Esophagus muscularis mucosa (tissue), 4 donors: ENCODE measurements around the gene ZNF440. TPM values are rescaled to one million over a fixed set of nuclear protein-coding genes. Genes with fewer than 3 reads are reported as not detected.
"Not testable (repeated sequence)": the region's sequence is repeated elsewhere in the genome, so short reads cannot be mapped to it uniquely, and the experiment has no call there.

Source experiments
- DNase-seq: peaks from one replicate; pipeline ENCODE4 v3.0.0-alpha.2; 2017; ENCODE audit errors: extremely low spot score
- H3K27ac ChIP-seq, 4 donors: fragments of 200-600 bp; sonication (generic); replicated peaks in 1 of 4; 1 replicate in 3 of 4; 2 replicates in 1 of 4; pipeline ENCODE4 v1.5.1; 2016 to 2019; ENCODE audit warnings: mild to moderate bottlenecking in 1 of 4
- H3K27me3 ChIP-seq, 4 donors: fragments of 200-600 bp; sonication (generic); one replicate each; pipeline versions ENCODE4 v1.5.1 to v1.6.0; 2016 to 2019
- H3K36me3 ChIP-seq, 4 donors: fragments of 200-600 bp; sonication (generic); one replicate each; pipeline ENCODE4 v1.5.1; 2016 to 2019
- H3K4me1 ChIP-seq, 4 donors: fragments of 200-600 bp; sonication (generic); one replicate each; pipeline ENCODE4 v1.5.1; 2016 to 2019
- H3K4me3 ChIP-seq, 4 donors: fragments of 200-600 bp; sonication (generic); 1 replicate in 2 of 4; 2 replicates in 2 of 4; pipeline ENCODE4 v1.5.1; 2016 to 2019; ENCODE audit warnings: mild to moderate bottlenecking in 4 of 4, moderate library complexity in 1 of 4
- H3K9me3 ChIP-seq, 4 donors: fragments of 200-600 bp; sonication (generic); 1 replicate in 3 of 4; 2 replicates in 1 of 4; pipeline ENCODE4 v1.5.1; 2016 to 2019
- EP300 ChIP-seq: sonication (generic); formaldehyde crosslinking; IDR thresholded peaks from one replicate; pipeline ENCODE4 v1.6.1; 2017; ENCODE audit warnings: antibody characterized with exemption
- POLR2A ChIP-seq: fragments of 450-650 bp; IDR thresholded peaks from one replicate; pipeline ENCODE4 v1.6.1; 2017; ENCODE audit warnings: antibody characterized with exemption, moderate library complexity, mild to moderate bottlenecking, low read depth
- POLR2AphosphoS5 ChIP-seq, 2 donors: sonication (generic); formaldehyde crosslinking; IDR thresholded peaks; one replicate each; pipeline ENCODE4 v1.6.1; 2017; ENCODE audit warnings: antibody characterized with exemption in 2 of 2
- WGBS: methylation state at CpG from one replicate; pipeline ENCODE4 v1.1.5; 2018; 5-methylcytosine and 5-hydroxymethylcytosine counted together
- intact Hi-C: fragments of 100-400 bp; cut with DNase I; formaldehyde crosslinking; loops from one replicate; pipeline ENCODE4 v1.15.1; 2023
- total RNA-seq, 4 donors: library from RNA; depleted of rRNA; stranded (reverse); fragments of >200 nt; gene quantifications; one replicate each; pipeline versions ENCODE4 v1.1.0 to v1.2.1, GENCODE V29; 2016
- TF ChIP-seq, protein P1 (sequence below), 3 experiments: fragments of 200-600 bp in 2 of 3; fragments of 450-650 bp in 1 of 3; sonication (generic) in 2 of 3; IDR thresholded peaks; one replicate each; pipeline ENCODE4 v1.5.1; 2017 to 2019; ENCODE audit warnings: antibody characterized with exemption in 3 of 3, mild to moderate bottlenecking in 2 of 3, moderate library complexity in 1 of 3

Gene ZNF440
- total RNA-seq, 4 donors from 2014 or later, result 5.5 to 6.9 (median 6.3) TPM

GRCh38 chr19:11821474-11822109 lies 7.5 kb downstream of the ZNF440 start:
- Histone ChIP-seq H3K4me3 (no peak overlapping the region), H3K27ac (no peak overlapping the region), H3K36me3 (peaks cover 0 to 30% (median 8%) of the 10 kb centered on the region in 4 donors), H3K27me3 (no peaks in the 10 kb centered on the region), H3K9me3 (no peaks in the 10 kb centered on the region), H3K4me1 (peaks cover 0 to 2% (median 0%) of the 10 kb centered on the region in 4 donors)
- TF ChIP-seq EP300 (no peak), POLR2A (no peak), POLR2AphosphoS5 (IDR thresholded peaks at IDR 0.05) (no peak)
- TF ChIP-seq, protein P1, sequence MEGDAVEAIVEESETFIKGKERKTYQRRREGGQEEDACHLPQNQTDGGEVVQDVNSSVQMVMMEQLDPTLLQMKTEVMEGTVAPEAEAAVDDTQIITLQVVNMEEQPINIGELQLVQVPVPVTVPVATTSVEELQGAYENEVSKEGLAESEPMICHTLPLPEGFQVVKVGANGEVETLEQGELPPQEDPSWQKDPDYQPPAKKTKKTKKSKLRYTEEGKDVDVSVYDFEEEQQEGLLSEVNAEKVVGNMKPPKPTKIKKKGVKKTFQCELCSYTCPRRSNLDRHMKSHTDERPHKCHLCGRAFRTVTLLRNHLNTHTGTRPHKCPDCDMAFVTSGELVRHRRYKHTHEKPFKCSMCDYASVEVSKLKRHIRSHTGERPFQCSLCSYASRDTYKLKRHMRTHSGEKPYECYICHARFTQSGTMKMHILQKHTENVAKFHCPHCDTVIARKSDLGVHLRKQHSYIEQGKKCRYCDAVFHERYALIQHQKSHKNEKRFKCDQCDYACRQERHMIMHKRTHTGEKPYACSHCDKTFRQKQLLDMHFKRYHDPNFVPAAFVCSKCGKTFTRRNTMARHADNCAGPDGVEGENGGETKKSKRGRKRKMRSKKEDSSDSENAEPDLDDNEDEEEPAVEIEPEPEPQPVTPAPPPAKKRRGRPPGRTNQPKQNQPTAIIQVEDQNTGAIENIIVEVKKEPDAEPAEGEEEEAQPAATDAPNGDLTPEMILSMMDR (IDR thresholded peaks at IDR 0.05), result no peak
- WGBS, result 71% methylated on average over 5 of the region's 5 CpGs
- DNase-seq, result no peak
- intact Hi-C loops, result no loop called here

- Histone ChIP-seq H3K9me3 (peaks cover 5 to 34% (median 26%) of the 10 kb centered on the region in 4 donors), H3K36me3 (peaks cover 23 to 57% (median 37%) of the 10 kb centered on the region in 4 donors)
- intact Hi-C loops, H3K27ac ChIP-seq, H3K4me3 ChIP-seq, H3K27me3 ChIP-seq, DNase-seq, H3K4me1 ChIP-seq: not testable (repeated sequence)
- WGBS, result 96% methylated on average over 7 of the region's 7 CpGs
Measured at GRCh38 chr19:11828957-11829876, 15.1 kb downstream of the ZNF440 start.

DNA sequence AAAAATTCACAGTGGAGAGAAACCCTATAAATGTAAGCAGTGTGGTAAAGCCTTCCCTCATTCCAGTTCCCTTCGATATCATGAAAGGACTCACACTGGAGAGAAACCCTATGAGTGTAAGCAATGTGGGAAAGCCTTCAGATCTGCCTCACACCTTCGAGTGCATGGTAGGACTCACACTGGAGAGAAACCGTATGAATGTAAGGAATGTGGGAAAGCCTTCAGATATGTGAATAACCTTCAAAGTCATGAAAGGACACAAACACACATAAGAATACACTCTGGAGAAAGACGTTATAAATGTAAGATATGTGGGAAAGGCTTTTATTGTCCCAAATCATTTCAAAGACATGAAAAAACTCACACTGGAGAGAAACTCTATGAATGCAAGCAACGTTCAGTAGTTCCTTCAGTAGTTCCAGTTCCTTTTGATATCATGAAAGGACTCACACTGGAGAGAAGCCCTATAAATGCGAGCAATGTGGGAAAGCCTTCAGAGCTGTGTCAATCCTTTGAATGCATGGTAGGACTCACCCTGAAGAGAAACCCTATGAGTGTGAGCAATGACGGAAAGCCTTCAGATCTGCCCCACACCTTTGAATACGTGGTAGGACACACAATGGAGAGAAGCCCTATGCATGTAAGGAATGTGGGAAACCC lies 18.3 kb downstream of the ZNF440 start:
- TF ChIP-seq, protein P1 (IDR thresholded peaks at IDR 0.05), result no peak
- TF ChIP-seq POLR2A (no peak), EP300 (no peak), POLR2AphosphoS5 (IDR thresholded peaks at IDR 0.05) (no peak)
- H3K27ac ChIP-seq, result no peak overlapping the region
- WGBS, result 97% methylated on average over 8 of the region's 8 CpGs
- H3K4me1 ChIP-seq, result no peaks in the 10 kb centered on the region
- DNase-seq, result no peak
- H3K36me3 ChIP-seq, result peaks cover 23 to 59% (median 37%) of the 10 kb centered on the region in 4 donors
- peaks cover 5 to 34% (median 27%) of the 10 kb centered on the region in 4 donors for H3K9me3 ChIP-seq
- no peaks in the 10 kb centered on the region for H3K27me3 ChIP-seq
- H3K4me3 ChIP-seq, result no peak overlapping the region
- intact Hi-C loops, result no loop called here

DNA sequence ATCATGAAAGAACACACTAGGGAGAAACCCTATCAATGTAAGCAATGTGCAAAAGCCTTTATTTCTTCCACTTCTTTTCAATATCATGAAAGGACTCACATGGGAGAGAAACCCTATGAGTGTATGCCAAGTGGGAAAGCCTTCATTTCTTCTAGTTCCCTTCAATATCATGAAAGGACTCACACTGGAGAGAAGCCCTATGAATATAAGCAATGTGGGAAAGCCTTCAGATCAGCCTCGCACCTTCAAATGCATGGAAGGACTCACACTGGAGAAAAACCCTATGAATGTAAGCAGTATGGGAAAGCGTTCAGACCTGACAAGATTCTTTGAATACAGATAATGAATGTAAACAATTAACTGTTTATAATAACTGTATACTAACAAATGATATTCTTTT lies 19.5 kb downstream of the ZNF440 start:
- TF ChIP-seq POLR2AphosphoS5 (IDR thresholded peaks at IDR 0.05), result no peak
- TF ChIP-seq, protein P1 (IDR thresholded peaks at IDR 0.05), result no peak
- TF ChIP-seq EP300, result no peak
- no peak for TF ChIP-seq POLR2A
- no peak overlapping the region for H3K4me3 ChIP-seq
- H3K27ac ChIP-seq, result no peak overlapping the region
- WGBS, result 98% methylated on average over 2 of the region's 2 CpGs
- no peak for DNase-seq
- intact Hi-C loops, result no loop called here
- H3K27me3 ChIP-seq, result no peaks in the 10 kb centered on the region
- no peaks in the 10 kb centered on the region for H3K4me1 ChIP-seq
- peaks cover 23 to 59% (median 37%) of the 10 kb centered on the region in 4 donors for H3K36me3 ChIP-seq
- H3K9me3 ChIP-seq, result peaks cover 5 to 34% (median 27%) of the 10 kb centered on the region in 4 donors

DNA sequence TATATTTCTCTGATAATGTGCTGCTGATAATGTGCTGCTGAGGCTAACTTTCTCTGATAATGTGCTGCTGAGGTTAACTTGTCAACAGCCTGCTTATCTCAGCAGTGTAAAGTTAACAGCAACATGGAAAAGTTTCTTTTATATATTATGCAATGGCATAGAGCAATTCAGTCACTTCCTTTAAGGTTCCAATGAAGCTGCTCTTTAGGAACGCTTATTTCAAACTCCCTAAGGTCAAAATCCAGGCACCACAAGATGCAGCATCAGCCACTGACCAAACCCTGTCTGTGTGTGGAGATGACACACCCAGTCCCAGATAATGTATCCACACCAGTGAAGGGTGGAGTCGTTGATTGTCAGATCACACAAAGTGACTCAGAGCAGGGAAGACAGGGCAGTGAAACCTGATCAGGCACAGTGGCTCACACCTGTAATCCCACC lies 21.6 kb downstream of the ZNF440 start:
- DNase-seq, intact Hi-C loops, H3K27me3 ChIP-seq, H3K27ac ChIP-seq, H3K4me1 ChIP-seq, H3K4me3 ChIP-seq: not testable (repeated sequence)
- peaks cover 5 to 34% (median 27%) of the 10 kb centered on the region in 4 donors for H3K9me3 ChIP-seq
- peaks cover 23 to 42% (median 29%) of the 10 kb centered on the region in 4 donors for H3K36me3 ChIP-seq
- 94% methylated on average over 2 of the region's 2 CpGs for WGBS
